HG03432 (cell line): ENCODE results near the gene FH.

Experiments
- ATAC-seq: cut with Tn5 transposase; IDR thresholded peaks from one replicate; pipeline ENCODE4 v1.9.1; 2021; ENCODE audit warnings: mild to moderate bottlenecking, moderate library complexity; ENCODE audit not compliant: unreplicated experiment

Gene FH

GRCh38 chr1:241460098-241460873 is 59.3 kb downstream of the FH start:
- ATAC-seq, result no peak

GRCh38 chr1:241459186-241459802 is 60.3 kb downstream of the FH start:
- no peak for ATAC-seq

- no peak for ATAC-seq
Measured at GRCh38 chr1:241457421-241457820, 62.1 kb downstream of the FH start.

- ATAC-seq, result no peak
Measured at GRCh38 chr1:241456743-241457142, 62.8 kb downstream of the FH start.

GRCh38 chr1:241453732-241454131 is 65.8 kb downstream of the FH start:
- no peak for ATAC-seq

- no peak for ATAC-seq
Measured at GRCh38 chr1:241451956-241452355, 67.6 kb downstream of the FH start.
